ENCODE measurements around the gene CAMTA1.
"Not testable (repeated sequence)": the region's sequence is repeated elsewhere in the genome, so short reads cannot be mapped to it uniquely, and the experiment has no call there.

- not testable (repeated sequence) for TF ChIP-seq CTCF (IDR thresholded peaks at IDR 0.05; ENCODE audit: insufficient read depth, low read length, poor library complexity, severe bottlenecking); EZH2phosphoT487 (conservative IDR thresholded peaks at IDR 0.05; ENCODE audit: low read length)
These were observed 60.5 kb downstream of the CAMTA1 start for GRCh38 chr1:6845786-6846185.

Measured in SU-DHL-6 (cell line).